Measurements from ENCODE around the gene RBM42.
"Not testable (repeated sequence)": the region's sequence is repeated elsewhere in the genome, so short reads cannot be mapped to it uniquely, and the experiment has no call there.

RBM42 gene, protein sequence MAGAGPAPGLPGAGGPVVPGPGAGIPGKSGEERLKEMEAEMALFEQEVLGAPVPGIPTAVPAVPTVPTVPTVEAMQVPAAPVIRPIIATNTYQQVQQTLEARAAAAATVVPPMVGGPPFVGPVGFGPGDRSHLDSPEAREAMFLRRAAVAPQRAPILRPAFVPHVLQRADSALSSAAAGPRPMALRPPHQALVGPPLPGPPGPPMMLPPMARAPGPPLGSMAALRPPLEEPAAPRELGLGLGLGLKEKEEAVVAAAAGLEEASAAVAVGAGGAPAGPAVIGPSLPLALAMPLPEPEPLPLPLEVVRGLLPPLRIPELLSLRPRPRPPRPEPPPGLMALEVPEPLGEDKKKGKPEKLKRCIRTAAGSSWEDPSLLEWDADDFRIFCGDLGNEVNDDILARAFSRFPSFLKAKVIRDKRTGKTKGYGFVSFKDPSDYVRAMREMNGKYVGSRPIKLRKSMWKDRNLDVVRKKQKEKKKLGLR

DNA sequence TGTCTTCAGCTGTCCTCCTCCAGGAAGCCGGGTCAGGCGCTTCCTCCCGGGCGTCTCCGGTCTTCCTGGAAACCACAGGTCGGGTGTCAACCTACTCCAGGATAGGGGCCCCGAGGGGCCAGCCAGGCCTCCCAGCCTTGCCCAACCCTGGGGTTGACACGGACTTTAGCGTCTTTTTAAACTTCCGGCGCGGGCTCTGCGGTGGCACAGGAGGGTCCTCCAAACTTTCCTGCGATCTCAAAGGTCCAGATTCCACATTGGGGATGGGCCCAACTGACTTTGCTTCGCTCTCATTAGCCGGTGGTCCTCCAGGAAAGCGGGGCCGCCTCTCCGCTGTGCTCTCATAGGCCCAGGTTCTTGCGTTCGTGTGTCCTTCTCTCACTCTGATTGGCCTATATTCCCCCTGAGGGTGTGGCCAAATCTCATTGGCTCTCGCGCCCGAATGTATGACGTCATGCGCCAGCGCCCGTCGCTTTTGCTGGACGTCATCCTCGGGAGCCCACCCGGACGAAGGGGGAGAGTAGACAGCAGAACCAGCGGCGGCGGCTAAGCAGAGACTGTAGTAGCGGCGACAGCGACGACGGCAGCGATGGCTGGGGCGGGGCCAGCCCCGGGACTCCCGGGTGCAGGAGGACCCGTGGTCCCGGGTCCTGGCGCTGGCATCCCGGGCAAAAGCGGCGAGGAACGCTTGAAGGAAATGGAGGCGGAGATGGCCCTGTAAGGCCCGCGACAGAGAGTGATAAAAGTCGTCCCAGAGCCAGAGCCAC lies at the start of gene RBM42:
RBM42 (plus strand) TSS at position 472 of the 767 bp plus-strand sequence; CDS start at position 590, 118 bp downstream.
- in situ Hi-C loops (cut with MboI; ENCODE audit: low sequenced_read_pairs), result no loop called here

DNA sequence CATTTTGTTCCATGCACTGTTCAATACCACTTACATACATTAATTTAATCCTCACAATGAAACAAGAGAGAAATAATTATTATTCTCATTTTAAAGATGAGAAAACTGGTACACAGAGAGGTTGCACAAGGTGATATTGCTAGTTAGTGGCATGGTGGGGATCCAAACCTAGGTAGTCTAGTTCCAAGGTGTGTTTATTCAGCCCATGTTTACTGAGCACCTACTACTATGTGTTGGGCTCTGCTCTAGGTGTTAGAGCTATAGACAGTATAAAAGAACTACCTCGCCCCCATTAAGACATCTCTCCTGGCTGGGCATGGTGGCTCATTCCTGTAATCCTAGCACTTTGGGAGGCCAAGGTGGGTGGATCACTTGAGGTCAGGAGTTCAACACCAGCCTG lies 46.1 kb upstream of the RBM42 start:
- in situ Hi-C loops (cut with MboI; ENCODE audit: low sequenced_read_pairs), result no loop called here

DNA sequence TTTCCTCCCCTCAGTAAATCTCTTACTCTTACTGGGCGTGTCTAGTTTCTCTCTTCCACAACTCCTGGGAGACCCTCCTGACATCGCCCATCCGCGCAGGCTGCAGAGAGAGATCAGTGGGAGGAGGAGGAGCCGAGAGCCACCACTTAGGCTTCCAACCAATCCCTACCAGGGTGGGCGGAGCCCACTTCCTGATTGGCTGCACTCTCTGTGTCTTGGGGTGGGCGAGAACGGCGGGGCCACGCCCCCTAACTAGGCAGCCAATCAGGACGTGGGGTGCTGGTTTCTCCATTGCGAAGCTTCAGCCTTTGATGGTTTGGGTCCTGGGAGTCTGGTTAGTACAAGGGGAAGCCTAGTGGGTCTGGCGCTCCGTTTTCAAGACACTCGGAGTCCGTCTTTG lies 43.0 kb upstream of the RBM42 start, which contains the start of gene PMIS2:
PMIS2 (plus strand) TSS at position 326 of the 400 bp plus-strand sequence. CDS start 87 bp downstream, outside the sequence.
- in situ Hi-C loops (cut with MboI; ENCODE audit: low sequenced_read_pairs), result no loop called here

DNA sequence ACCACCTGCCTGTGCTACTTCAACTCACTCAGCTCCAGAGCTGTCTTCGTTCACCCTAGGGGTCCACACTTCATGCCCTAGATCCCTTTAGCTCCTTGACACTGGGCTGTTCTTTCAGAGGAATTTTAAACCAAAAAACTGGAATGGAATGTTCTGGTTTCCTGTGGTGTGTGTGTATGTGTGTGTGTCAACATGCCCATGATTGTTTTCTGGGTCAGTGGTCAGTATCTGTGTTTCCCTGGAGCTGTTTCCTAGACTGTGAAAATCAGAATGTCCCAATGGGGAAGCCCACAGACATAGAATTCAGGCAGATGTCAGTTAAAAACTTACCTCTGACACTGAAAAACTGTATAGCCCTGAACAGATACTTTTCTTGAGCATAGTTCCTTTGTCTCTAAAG lies 41.5 kb upstream of the RBM42 start:
- in situ Hi-C loops (cut with MboI; ENCODE audit: low sequenced_read_pairs), result no loop called here

DNA sequence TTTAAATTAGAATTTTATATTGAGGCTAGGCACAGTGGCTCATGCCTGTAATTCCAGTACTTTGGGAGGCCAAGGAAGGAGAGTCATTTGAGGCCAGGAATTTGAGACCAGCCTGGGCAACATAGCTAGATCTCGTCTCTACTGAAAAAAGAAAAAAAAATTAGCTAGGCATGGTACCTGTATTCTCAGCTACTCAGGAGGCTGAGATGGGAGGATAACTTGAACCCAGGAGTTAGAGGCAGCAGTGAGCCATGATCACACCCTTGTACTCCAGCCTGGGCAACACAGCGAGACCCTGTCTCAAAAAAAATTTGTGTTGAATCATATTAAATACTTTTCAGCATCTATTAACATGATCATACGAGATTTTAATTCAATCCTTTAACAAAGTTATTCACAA lies 38.0 kb upstream of the RBM42 start:
- in situ Hi-C loops (cut with MboI; ENCODE audit: low sequenced_read_pairs), result no loop called here

DNA sequence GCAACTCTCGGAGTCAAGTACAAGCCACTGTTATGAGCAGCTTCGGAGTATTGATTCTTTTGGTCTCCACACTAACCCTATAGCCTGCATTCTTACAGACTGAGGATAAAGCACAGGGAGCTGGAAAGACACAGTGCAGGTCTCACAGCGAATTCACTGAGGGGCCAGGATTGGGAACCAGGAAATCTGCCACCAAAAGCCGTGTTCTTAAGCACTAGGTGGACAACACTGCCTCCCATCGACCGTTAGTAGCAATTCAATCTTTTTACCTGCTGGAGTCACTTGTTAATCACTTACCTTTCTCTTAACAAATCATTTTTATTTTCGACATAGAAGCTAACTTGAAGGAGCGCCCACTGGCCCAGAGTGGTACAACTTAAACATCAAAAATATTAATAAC lies 36.6 kb upstream of the RBM42 start:
- in situ Hi-C loops (cut with MboI; ENCODE audit: low sequenced_read_pairs), result no loop called here

DNA sequence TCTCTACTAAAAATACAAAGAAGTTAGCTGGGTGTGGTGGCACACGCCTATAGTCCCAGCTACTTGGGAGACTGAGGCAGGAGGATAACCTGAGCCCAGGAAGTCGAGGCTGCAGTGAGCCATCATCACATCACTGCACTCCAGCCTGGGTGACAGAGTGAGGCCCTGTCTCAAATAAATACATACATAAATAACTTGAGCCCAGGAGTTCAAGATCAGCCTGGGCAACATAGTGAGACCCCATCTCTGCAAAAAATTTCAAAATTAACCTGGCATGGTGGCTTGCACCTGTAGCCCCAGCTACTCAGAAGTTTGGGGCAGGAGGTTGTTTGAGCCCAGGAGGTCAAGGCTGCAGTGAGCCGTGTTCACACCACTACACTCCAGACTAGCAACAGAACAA lies 33.8 kb upstream of the RBM42 start:
- in situ Hi-C loops (cut with MboI; ENCODE audit: low sequenced_read_pairs), result not testable (repeated sequence)

DNA sequence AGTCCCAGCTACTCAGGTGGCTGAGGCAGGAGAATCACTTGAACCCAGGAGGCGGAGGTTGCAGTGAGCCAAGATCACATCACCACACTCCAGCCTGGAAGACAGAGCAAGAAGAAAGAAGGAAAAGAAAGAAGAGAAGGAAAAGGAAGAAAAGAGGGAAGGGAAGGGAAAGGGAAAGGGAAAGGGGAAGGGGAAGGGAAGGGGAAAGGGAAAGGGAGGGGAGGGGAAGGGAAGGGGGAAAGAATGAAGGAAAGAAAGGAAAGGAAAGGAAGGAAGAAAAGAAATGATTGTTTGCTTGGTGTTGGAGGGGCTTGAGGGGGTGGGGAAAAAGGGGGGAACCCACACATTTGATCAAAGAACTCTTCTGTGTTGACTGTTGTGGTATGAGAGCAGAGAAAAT lies 32.9 kb upstream of the RBM42 start:
- in situ Hi-C loops (cut with MboI; ENCODE audit: low sequenced_read_pairs), result no loop called here

DNA sequence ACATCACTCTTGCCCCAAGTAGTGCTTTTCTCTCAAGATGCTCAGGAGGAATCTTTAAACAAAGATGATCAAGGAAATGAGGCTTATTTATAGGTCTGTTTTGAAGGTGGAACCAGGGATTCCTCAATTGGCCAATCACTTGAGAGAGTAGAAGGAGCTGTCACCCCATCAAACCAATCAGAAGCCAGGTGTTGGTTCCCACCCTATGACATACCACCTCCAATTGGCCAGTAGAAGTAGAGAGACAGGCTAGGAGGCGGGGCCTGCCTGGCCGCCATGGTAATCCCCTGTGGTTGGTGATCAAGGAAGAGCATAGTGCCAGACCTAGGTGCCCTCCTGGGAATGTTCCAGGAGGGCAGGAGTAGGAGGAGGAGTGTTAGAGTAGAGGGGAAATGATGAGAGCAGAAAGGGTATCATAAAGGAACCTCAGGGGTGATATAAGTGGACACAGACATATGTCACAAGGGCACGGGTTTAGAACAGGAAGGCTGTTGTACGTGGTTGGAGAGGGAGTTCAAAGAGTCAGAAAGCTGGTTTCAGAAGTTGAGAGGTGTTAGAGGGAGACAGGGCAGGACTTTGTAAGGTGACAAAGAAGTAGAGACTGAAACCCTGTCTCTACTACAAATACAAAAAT lies 32.4 kb upstream of the RBM42 start:
- in situ Hi-C loops (cut with MboI; ENCODE audit: low sequenced_read_pairs), result no loop called here

DNA sequence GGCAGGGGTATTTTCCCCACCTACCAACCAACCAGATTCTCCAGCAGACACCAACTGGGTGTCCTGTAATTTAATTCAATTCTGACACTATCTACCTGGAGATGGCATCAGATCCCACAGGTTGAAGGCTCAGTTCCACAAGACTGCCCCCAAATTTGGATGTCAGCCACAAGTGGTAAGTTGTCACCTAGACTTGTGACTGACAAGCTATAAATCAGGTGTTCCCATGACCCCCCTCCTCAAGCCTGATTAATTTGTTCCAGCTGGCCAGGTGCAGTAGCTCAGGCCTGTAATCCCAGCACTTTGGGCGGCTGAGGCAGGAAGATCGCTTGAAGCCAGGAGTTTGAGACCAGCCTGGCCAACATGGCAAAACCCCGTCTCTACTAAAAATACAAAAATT lies 26.9 kb upstream of the RBM42 start:
- in situ Hi-C loops (cut with MboI; ENCODE audit: low sequenced_read_pairs), result no loop called here

DNA sequence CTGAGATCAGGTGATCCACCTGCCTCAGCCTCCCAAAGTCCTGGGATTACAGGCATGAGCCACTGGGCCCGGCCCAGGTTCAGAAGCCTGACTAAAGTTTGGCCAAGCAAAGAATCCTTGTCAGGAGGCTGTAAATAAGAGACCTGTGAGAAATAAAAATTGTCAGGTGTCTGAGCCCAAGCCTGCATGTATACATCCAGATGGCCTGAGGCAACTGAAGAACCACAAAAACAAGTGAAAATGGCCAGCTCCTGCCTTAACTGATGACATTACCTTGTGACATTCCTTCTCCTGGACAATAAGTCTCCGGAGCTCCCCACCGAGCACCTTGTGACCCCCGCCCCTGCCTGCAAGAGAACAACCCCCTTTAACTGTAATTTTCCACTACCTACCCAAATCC lies 24.4 kb upstream of the RBM42 start:
- in situ Hi-C loops (cut with MboI; ENCODE audit: low sequenced_read_pairs), result not testable (repeated sequence)

DNA sequence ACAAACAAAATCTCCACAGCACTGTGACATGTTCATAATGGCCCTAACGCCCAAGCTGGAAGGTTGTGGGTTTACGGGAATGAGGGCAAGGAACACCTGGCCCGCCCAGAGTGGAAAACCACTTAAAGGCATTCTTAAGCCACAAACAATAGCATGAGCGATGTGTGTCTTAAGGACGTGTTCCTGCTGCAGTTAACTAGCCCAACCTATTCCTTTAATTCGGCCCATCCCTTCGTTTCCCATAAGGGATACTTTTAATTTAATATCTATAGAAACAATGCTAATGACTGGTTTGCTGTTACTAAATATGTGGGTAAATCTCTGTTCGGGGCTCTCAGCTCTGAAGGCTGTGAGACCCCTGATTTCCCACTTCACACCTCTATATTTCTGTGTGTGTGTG lies 21.7 kb upstream of the RBM42 start:
- in situ Hi-C loops (cut with MboI; ENCODE audit: low sequenced_read_pairs), result not testable (repeated sequence)

DNA sequence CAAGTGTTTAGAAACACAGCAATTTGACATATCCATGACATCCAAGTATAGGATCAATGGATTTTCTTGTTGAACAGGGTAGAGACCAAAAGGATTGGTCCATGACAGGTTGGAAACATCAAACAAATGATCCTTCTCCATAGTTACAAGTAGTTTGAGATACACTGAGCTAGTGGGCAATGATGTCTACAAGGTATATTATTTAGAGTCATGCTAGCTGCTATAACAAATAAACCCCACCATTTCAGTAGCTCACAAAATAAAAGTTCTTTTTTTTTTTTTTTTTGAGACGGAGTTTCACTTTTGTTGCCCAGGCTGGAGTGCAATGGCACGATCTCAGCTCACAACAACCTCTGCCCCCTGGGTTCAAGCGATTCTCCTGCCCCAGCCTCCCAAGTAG lies 21.2 kb upstream of the RBM42 start:
- in situ Hi-C loops (cut with MboI; ENCODE audit: low sequenced_read_pairs), result no loop called here

DNA sequence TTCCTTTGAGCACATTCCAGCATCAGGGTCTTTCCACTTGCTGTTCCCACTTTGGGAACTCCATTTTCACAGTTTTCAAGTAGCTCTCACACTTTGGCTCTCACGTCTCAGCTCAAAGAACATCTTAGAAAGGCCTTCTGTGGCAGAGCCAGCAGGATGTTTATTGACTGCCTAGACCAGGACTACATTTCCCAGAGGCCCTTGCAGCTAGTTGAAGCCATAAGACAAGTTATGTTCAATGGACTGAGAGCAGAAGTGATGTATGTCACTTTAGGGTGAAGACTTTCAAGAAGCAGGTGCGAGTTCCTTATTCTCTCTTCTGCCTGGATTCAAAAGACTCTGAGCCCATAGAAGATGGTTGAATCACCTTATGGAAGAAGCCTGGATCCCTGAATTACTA lies 20.6 kb upstream of the RBM42 start:
- in situ Hi-C loops (cut with MboI; ENCODE audit: low sequenced_read_pairs), result no loop called here

DNA sequence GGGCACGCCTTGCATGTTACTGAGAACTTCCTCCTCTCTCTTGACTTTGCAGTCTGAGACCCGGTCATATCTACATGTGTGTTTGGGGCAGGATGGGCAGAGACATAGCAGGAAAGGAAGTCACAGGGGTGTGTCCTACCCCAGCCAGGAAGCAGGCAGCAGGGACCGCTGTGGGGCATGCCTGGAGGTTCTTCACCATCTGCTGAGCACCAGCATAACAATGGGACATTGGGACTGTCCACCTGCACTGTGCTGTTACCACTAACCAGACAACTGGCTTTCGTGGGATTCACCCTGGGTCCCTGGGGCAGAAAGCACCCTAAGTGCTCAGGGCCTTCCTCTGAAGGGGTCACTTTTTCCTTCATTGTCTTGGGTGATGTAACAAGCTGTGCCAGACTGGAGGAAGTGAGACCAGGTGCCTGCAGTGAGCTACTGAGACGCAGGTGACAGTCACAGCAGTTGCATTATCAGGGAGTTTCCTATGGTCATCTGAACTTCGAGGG lies 18.9 kb upstream of the RBM42 start:
- in situ Hi-C loops (cut with MboI; ENCODE audit: low sequenced_read_pairs), result no loop called here

DNA sequence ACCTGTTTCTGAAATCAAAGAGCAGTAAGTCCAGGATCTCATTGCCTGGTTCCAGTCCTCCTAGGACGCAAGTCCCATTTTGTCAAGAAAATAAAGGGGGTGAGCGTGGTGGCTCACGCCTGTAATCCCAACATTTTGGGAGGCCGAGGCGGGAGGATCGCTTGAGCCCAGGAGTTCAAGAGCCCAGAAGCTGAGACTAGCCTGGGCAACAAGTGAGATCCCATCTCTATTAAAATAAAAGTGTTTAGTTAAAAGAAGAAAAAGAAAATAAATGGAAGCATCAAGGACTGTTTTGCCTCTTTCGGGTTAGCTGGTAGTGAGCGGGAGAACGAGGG lies 16.6 kb upstream of the RBM42 start:
- in situ Hi-C loops (cut with MboI; ENCODE audit: low sequenced_read_pairs), result no loop called here

DNA sequence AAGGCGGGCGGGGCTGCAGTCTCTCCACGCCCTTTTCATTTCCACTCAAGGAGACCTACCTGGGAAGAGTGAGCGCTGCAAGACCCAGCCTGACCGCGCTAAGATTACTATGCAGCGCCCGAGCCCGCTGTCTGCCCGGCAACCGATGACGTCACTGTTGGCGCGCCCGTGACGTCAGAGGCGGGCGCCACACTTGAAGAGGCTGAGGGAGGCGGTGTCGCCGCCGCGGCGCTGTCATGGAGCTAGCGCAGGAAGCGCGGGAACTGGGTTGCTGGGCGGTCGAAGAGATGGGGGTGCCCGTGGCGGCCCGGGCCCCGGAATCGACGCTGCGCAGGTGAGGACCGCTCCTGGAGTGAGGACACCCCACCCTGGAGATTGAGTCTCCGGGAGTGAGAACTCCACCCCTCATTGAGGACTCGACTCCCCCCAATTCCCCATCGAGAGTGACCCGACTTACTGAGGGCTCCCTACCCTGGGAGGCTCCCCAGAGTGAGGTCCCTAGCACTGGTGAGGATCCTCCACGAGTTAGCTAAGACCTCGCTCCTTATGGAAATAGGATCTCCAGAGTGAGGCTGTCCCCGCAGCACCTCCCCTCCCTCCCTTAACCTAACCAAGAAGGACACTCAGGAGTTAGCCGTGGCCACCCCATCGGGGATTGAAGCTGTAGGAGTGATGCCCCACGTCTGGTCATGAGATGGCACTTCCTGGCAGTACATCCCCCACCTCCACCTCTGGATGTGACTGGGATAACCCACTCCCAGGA lies 16.1 kb upstream of the RBM42 start, which contains the start of gene HAUS5:
HAUS5 (plus strand) TSS at position 177 of the 763 bp plus-strand sequence; CDS start at position 237, 60 bp downstream.
- in situ Hi-C loops (cut with MboI; ENCODE audit: low sequenced_read_pairs), result no loop called here

DNA sequence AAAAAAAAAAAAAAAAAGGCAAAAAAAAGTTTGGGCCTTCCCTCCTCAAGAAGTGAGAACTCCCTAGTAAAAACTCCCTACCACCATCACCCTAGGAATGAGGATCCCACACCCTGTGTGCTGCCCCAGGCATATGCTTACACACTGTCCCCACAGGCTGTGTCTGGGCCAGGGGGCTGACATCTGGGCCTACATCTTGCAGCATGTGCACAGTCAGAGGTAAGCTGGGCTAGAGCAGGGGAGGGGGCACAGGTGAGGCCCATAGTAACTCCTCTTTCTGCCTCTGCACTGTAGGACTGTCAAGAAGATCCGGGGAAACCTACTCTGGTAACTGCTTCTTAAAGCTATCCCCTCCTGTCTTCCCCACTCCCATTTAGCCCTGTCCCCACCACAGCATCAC lies 15.3 kb upstream of the RBM42 start:
- in situ Hi-C loops (cut with MboI; ENCODE audit: low sequenced_read_pairs), result no loop called here

DNA sequence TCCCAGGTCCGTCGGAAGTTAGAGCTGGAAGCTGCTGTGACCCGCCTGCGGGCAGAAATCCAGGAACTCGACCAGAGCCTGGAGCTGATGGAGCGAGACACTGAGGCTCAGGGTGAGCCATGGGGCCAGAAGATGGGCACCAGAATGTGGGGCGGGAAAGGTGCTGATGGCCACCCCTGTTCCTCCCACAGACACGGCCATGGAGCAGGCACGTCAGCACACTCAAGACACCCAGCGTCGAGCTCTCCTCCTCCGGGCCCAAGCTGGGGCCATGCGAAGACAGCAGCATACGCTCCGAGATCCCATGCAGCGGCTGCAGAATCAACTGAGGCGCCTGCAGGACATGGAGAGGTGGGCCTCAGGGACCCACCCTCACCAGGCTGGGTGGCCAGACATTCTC lies 13.8 kb upstream of the RBM42 start:
- in situ Hi-C loops (cut with MboI; ENCODE audit: low sequenced_read_pairs), result no loop called here

DNA sequence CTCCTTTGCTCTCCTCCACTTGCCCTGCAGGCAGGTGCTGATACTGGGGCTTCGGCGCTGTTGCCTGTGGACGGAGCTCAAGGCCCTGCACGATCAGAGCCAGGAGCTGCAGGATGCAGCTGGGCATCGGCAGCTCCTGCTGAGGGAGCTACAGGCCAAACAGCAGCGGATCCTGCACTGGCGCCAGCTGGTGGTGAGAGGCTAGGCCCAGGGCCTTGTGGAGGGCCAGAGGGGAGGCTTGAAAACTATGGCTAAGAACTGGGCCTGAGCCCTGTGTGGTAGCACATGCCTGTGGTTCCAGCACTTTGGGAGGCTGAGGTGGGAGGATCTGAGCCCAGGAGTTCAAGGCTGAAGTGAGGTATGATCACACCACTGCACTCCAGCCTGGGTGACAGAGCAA lies 10.0 kb upstream of the RBM42 start:
- in situ Hi-C loops (cut with MboI; ENCODE audit: low sequenced_read_pairs), result no loop called here
